ENCODE data around the gene MPRIP.

The MPRIP gene

DNA sequence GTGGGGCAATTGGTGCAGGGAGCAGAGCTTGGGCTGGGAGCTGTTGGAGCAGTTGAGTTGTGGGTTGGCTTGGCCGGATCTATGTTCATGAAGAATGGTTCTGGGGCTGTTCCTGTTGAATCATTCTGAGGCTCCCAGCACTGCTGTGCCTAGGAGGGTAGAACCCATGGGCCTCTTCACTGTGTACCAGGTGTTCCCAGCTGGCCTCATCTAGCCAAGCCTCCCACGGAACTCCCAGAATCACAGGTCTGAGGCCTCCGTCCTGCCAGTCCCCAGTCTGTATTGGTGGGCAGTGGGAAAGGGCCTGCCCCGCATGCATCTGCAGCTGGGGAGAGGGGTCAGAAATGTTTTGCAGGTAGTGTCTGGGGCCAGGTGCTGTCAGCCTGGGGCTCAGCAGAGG is 74.1 kb downstream of the MPRIP start:
- H3K27ac ChIP-seq, result no peak overlapping the region
- TF ChIP-seq, protein P1, sequence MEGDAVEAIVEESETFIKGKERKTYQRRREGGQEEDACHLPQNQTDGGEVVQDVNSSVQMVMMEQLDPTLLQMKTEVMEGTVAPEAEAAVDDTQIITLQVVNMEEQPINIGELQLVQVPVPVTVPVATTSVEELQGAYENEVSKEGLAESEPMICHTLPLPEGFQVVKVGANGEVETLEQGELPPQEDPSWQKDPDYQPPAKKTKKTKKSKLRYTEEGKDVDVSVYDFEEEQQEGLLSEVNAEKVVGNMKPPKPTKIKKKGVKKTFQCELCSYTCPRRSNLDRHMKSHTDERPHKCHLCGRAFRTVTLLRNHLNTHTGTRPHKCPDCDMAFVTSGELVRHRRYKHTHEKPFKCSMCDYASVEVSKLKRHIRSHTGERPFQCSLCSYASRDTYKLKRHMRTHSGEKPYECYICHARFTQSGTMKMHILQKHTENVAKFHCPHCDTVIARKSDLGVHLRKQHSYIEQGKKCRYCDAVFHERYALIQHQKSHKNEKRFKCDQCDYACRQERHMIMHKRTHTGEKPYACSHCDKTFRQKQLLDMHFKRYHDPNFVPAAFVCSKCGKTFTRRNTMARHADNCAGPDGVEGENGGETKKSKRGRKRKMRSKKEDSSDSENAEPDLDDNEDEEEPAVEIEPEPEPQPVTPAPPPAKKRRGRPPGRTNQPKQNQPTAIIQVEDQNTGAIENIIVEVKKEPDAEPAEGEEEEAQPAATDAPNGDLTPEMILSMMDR (conservative IDR thresholded peaks at IDR 0.05), result no peak

DNA sequence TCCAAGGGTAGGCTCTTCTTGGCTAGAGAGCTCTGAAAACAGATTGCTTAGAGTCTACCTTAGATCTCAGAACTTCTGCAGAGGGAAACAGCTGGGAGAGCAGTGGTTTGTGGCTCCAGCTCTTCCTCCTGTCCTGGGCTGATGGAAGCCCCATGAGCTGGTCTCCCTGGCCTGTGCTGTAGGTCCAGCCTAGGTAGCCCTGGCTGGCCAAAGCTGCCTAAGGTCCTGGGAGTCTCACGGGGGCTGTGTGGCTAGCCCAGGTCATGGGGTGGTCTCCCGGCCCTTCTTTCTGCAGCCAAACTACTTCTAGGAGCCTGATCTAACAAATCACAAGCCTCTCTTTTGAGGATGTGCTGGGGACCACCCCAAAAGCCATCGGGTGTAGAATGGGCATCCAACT is 75.7 kb downstream of the MPRIP start:
- TF ChIP-seq, protein P1 (conservative IDR thresholded peaks at IDR 0.05), result no peak
- peak overlapping the region; percentile 87 for H3K27ac ChIP-seq

DNA sequence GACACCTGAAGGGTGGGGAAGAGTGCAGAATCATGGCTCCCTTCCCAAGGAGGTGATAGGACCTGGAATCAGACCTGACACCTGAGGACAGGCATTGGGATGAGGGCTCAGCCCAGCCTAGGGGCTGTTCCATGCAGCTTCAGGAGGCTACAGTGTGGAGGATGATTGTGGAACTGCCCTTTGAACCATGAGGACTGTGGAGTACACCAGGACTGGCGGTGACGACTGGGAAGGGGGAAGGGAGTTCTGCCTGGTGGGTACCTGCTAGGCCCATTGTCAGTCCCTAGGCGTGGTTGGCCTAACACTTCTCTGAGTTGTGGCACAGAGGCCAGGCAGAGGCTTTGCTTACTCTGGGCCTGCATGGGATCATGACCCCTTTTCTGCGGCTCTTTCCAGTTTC is 76.1 kb downstream of the MPRIP start:
- peak overlapping the region; percentile 87 for H3K27ac ChIP-seq
- TF ChIP-seq, protein P1 (conservative IDR thresholded peaks at IDR 0.05), result no peak

DNA sequence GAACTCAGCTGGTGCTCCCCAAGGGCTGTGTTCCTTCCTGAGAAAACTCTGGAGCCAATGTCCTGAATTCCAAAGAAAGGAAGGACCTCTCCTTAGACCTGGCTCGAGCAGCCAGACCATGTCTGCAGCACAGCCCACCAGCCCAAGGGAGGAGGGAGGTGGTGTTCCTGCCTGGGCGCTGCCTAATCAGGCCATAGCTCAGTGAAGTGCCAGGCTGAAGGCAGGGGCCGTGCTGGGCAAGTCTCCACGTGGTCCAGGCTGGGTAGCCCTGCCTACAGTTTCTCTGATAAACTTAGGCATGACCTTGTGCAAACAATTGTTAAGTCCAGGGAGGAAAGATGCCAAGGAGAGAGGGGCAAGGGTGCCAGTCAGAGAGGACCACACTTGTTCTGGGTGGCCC is 76.8 kb downstream of the MPRIP start:
- TF ChIP-seq, protein P1 (conservative IDR thresholded peaks at IDR 0.05), result no peak
- peak overlapping the region; percentile 87 for H3K27ac ChIP-seq

DNA sequence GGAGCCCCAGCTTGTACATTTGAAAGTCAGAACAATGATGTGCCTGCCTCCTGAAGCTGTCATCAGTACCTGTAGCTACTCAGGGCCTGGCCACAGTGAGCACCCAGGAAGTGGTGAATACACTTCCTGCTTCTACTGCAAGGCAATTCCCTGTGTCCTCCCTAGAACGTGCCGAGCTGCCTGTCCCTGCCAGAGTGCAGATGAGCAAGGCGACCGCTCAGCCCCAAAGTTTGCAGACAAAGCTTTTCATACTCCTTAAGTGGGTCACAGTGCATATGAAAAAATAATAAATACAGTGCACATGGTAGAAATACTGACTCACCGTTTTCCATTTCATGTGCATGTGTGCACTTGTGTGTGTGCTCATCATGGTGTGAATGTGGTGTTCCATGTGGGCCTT is 77.3 kb downstream of the MPRIP start:
- H3K27ac ChIP-seq, result peak overlapping the region; percentile 87
- TF ChIP-seq, protein P1 (conservative IDR thresholded peaks at IDR 0.05), result no peak

DNA sequence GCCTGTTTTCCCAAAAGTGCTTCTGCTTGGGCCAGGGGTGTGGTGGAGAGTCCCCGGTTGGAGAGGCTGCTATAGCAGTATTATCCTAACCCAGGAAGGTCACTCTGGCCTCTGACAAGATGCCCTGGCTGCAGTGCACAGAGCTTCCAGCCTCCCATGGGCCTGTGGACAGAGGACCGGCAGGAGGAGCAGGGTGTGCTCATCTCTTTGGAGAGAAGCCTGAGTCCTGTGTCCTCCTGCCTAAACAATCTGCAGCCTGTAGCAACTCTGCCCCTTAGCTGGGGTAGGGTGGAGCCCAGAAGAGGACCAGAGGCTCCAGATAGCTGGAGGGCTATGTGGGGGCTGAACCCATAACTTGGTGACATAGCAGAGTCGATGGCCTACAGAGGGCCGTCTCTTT is 78.0 kb downstream of the MPRIP start:
- peak overlapping the region; percentile 87 for H3K27ac ChIP-seq
- TF ChIP-seq, protein P1 (conservative IDR thresholded peaks at IDR 0.05), result no peak

DNA sequence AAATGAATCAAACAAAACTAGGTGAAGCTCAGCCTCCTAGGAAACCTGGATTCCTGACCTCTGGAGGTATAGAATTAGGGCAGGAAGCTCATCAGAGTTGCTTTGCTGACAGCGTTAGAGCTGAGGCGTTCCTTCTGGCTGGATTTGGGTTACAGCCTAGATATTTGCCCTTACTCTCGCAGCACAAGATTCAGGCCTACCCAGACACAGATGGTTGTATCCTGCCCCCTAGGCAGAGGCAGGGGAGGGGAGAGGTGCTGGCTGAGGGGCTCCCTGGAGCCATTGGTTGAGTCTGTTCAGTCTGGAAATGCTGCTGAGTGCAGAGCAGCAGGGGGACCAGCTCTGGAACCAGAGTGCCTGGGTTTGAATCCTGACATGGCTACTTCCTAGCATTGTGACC is 78.4 kb downstream of the MPRIP start:
- TF ChIP-seq, protein P1 (conservative IDR thresholded peaks at IDR 0.05), result no peak
- H3K27ac ChIP-seq, result peak overlapping the region; percentile 87

DNA sequence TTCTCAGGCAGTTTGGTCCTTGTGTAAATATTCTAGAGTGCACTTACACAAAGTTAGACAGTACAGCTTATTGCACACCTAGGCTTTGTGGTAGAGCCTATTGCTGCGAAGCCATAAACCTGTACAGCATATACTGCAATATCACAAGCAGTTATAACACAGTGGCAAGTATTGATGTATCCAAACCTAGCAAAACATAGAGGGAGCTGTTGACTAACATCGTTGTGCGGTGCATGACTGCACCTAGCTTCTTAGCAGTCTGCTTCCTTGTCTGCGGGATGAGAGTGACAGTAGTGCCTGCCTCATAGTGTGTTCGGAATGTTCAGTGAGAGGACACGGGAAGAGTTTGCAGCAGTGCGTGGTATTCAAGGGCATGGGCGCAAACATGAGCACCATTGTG is 78.9 kb downstream of the MPRIP start:
- H3K27ac ChIP-seq, result peak overlapping the region; percentile 87
- TF ChIP-seq, protein P1 (conservative IDR thresholded peaks at IDR 0.05), result peak; percentile 33; the same call in 1 of the 2 replicates
